Measurements from ENCODE around the gene FAAP100.

FAAP100 gene

DNA sequence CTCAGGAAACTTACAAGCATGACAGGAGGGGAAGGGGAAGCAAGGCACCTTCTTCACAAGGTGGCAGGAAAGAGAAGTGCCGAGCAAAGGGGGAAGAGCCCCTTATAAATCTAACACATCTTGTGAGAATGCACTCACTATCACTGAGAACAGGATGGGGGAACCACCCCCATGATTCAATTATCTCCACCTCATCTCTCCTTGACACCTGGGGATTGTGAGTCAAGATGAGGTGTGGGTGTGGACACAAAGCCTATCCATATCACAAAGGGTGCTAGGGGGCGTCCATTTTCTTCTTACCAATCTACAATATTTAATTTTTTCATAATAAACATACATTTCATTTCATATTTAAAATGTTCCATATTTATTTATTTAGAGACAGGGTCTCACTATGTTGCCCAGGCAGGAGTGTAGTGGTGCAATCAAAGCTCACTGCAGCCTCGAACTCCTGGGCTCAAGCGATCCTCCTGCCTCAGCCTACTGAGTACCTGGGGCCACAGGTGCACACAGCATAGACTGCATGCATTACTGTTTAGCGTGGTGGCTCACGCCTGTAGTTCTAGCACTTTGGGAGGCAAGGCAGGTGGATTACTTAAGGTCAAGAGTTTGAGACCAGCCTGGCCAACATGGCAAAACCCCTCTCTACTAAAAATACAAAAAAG lies 26.5 kb upstream of the FAAP100 start:
- Histone ChIP-seq H3K9me3 (ENCODE audit: insufficient read depth, low read depth, low read length) (no peaks in the 10 kb centered on the region), H3K27me3 (ENCODE audit: insufficient read depth, low read length, poor library complexity, severe bottlenecking) (no peaks in the 10 kb centered on the region), H3K36me3 (ENCODE audit: insufficient read depth, low read length) (peaks cover 62% of the 10 kb centered on the region; the same call in 1 of the 2 replicates), H3K9ac (ENCODE audit: low read depth, low read length, poor library complexity, severe bottlenecking) (no peak overlapping the region), H3F3A (ENCODE audit: low read depth) (no peaks in the 10 kb centered on the region), H2AFZ (ENCODE audit: low read length) (no peak overlapping the region), H3K4me2 (ENCODE audit: low read depth, low read length, poor library complexity, severe bottlenecking) (no peak overlapping the region), H4K20me1 (ENCODE audit: insufficient read depth, low read length, poor library complexity, severe bottlenecking) (no peaks in the 10 kb centered on the region), H3K4me3 (ENCODE audit: low read length, poor library complexity, severe bottlenecking) (no peak overlapping the region), H3K9me2 (replicated peaks; ENCODE audit: low read depth, low read length) (no peaks in the 10 kb centered on the region), H3K4me1 (ENCODE audit: insufficient read depth, low read length, poor library complexity, severe bottlenecking) (no peaks in the 10 kb centered on the region), H3K79me2 (ENCODE audit: insufficient read depth, low read length) (no peaks in the 10 kb centered on the region)
- no peak for TF ChIP-seq EZH2phosphoT487 (IDR thresholded peaks at IDR 0.05; ENCODE audit: borderline replicate concordance)
- no peak for TF ChIP-seq CTCF (conservative IDR thresholded peaks at IDR 0.05; ENCODE audit: low read length)

DNA sequence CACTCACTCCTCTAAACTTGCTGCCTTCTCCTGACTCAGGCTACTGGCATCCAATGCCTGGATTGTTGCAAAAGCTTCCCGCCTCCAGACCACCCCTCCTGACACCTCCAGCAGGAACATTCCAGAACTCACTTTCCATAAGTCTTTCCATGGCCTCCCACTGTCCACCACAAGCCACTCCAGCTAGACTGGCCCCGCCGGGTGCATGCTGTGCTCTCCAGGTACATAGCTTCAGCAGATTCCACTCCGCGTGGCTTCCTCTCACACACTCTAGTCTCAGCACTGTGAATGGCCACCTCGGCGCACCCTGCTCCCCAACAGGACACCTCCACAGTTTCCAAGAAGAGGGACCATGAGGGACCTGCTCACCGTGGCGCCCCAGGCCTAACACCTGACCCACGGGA lies 25.9 kb upstream of the FAAP100 start:
- no peak overlapping the region for H3K4me2 ChIP-seq (ENCODE audit: low read depth, low read length, poor library complexity, severe bottlenecking)
- H3K9me3 ChIP-seq (ENCODE audit: insufficient read depth, low read depth, low read length), result no peaks in the 10 kb centered on the region
- H3K4me3 ChIP-seq (ENCODE audit: low read length, poor library complexity, severe bottlenecking), result no peak overlapping the region
- peaks cover 61% of the 10 kb centered on the region; the same call in 1 of the 2 replicates for H3K36me3 ChIP-seq (ENCODE audit: insufficient read depth, low read length)
- no peak overlapping the region for H2AFZ ChIP-seq (ENCODE audit: low read length)
- H3K79me2 ChIP-seq (ENCODE audit: insufficient read depth, low read length), result no peaks in the 10 kb centered on the region
- H3F3A ChIP-seq (ENCODE audit: low read depth), result no peaks in the 10 kb centered on the region
- no peaks in the 10 kb centered on the region for H3K4me1 ChIP-seq (ENCODE audit: insufficient read depth, low read length, poor library complexity, severe bottlenecking)
- H3K9me2 ChIP-seq (replicated peaks; ENCODE audit: low read depth, low read length), result no peaks in the 10 kb centered on the region
- no peaks in the 10 kb centered on the region for H3K27me3 ChIP-seq (ENCODE audit: insufficient read depth, low read length, poor library complexity, severe bottlenecking)
- H4K20me1 ChIP-seq (ENCODE audit: insufficient read depth, low read length, poor library complexity, severe bottlenecking), result no peaks in the 10 kb centered on the region
- H3K9ac ChIP-seq (ENCODE audit: low read depth, low read length, poor library complexity, severe bottlenecking), result no peak overlapping the region
- TF ChIP-seq EZH2phosphoT487 (IDR thresholded peaks at IDR 0.05; ENCODE audit: borderline replicate concordance) (no peak), CTCF (conservative IDR thresholded peaks at IDR 0.05; ENCODE audit: low read length) (no peak)

- Histone ChIP-seq H3K36me3 (ENCODE audit: insufficient read depth, low read length) (peaks cover 60% of the 10 kb centered on the region; the same call in 1 of the 2 replicates), H3K9me2 (replicated peaks; ENCODE audit: low read depth, low read length) (no peaks in the 10 kb centered on the region), H3F3A (ENCODE audit: low read depth) (no peaks in the 10 kb centered on the region), H4K20me1 (ENCODE audit: insufficient read depth, low read length, poor library complexity, severe bottlenecking) (no peaks in the 10 kb centered on the region), H3K9me3 (ENCODE audit: insufficient read depth, low read depth, low read length) (no peaks in the 10 kb centered on the region), H3K4me2 (ENCODE audit: low read depth, low read length, poor library complexity, severe bottlenecking) (no peak overlapping the region), H3K79me2 (ENCODE audit: insufficient read depth, low read length) (no peaks in the 10 kb centered on the region), H2AFZ (ENCODE audit: low read length) (no peak overlapping the region), H3K9ac (ENCODE audit: low read depth, low read length, poor library complexity, severe bottlenecking) (no peak overlapping the region), H3K4me1 (ENCODE audit: insufficient read depth, low read length, poor library complexity, severe bottlenecking) (no peaks in the 10 kb centered on the region), H3K27me3 (ENCODE audit: insufficient read depth, low read length, poor library complexity, severe bottlenecking) (no peaks in the 10 kb centered on the region), H3K4me3 (ENCODE audit: low read length, poor library complexity, severe bottlenecking) (no peak overlapping the region)
- TF ChIP-seq CTCF (conservative IDR thresholded peaks at IDR 0.05; ENCODE audit: low read length), result no peak
- no peak for TF ChIP-seq EZH2phosphoT487 (IDR thresholded peaks at IDR 0.05; ENCODE audit: borderline replicate concordance)
Measured at GRCh38 chr17:81577278-81578000, 25.3 kb upstream of the FAAP100 start.

All from Loucy (cell line).